ENCODE data around the gene TRIM6.

- TF ChIP-seq POLR2AphosphoS5 (IDR thresholded peaks at IDR 0.05; ENCODE audit: low read depth, low read length) = no peak
- TF ChIP-seq POLR2A (IDR thresholded peaks at IDR 0.05; ENCODE audit: low read depth, low read length) = no peak
- no peak for TF ChIP-seq TAF1 (IDR thresholded peaks at IDR 0.05; ENCODE audit: borderline replicate concordance, low read depth, low read length)
Measured at GRCh38 chr11:5621580-5621979, 25.1 kb downstream of the TRIM6 start.
